GM13976 (cell line): ENCODE measurements around the gene CAMK1.
A peak's percentile ranks its signal among the peaks of the same experiment; 100 is the strongest.

Experiments used
- DNase-seq: peaks from one replicate; pipeline ENCODE4 v3.0.0; 2012; ENCODE audit warnings: low spot score
- CTCF ChIP-seq: IDR thresholded peaks from 2 replicates; pipeline ENCODE4 v1.5.1; 2012; ENCODE audit warnings: borderline replicate concordance, mild to moderate bottlenecking; ENCODE audit not compliant: insufficient read depth; ENCODE audit errors: extremely low read depth, missing control alignments, control extremely low read depth
- in situ Hi-C: fragments of 300-500 bp; cut with MboI; formaldehyde crosslinking; loops from one replicate; pipeline ENCODE4 v1.12.0; 2022; ENCODE audit warnings: low sequenced_read_pairs, mixed read lengths, inconsistent platforms; ENCODE audit not compliant: unreplicated experiment

CAMK1 gene

GRCh38 chr3:9736831-9737230 is 32.9 kb downstream of the CAMK1 start:
- TF ChIP-seq CTCF: no peak
- in situ Hi-C loops: no loop called here
- DNase-seq: no peak

- in situ Hi-C loops: no loop called here
- DNase-seq: no peak
These were observed 37.0 kb downstream of the CAMK1 start for GRCh38 chr3:9732740-9733115.

GRCh38 chr3:9732080-9732739 is 37.5 kb downstream of the CAMK1 start:
- peak; percentile 56 for DNase-seq
- in situ Hi-C loops: no loop called here
- TF ChIP-seq CTCF: no peak

More at GRCh38 chr3:9732740-9733115, 37.0 kb downstream of the CAMK1 start:
- no peak for TF ChIP-seq CTCF

DNA sequence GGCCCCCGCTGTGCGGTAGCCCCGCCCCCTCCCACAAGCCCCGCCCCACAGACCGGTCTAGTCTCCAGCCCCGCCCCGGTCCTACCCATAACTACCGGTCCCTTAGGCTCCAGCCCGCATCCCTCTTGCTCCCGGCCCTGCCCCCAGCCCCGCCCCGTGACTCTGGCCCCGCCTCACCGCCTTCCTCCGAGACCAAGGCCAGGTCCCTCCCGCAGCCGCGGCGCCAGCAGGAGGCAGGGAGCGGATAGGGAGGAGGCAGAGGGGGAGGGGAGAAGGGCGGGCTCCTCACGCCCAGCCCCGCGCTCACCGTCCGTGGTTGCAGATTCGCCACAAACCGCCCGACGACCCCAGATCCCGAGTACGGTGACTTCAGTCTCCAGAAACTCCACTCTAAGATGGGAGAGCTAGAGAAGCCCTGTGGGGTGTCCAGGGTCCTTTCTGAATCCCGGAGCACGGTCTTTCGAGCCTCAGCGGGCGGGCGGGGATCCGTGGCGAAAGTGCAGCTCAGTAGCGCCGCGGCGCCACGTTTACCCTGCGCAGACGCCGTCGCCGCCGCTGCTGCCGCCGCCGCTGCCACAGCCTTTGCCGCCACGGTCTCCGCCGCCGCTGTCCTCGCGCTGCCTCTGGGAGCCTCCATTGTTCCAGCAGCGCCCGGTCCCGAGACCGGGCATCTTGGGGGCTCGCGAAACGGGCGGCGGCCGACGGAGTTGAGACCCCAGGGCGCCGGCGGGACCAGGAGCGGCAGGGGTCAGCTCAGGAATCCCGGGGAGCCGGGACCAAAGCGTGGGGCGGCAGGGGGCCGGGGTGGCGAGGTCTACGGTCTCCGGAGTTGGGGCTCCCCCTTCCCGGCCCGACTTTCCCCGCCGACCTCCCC is 38.3 kb downstream of the CAMK1 start, which contains the start of gene BRPF1:
BRPF1 (plus strand) TSS at position 530 of the 874 bp plus-strand sequence. CDS start 2,406 bp downstream, outside the sequence.
- in situ Hi-C loops: no loop called here
- DNase-seq: peak; percentile 100
- TF ChIP-seq CTCF: no peak

DNA sequence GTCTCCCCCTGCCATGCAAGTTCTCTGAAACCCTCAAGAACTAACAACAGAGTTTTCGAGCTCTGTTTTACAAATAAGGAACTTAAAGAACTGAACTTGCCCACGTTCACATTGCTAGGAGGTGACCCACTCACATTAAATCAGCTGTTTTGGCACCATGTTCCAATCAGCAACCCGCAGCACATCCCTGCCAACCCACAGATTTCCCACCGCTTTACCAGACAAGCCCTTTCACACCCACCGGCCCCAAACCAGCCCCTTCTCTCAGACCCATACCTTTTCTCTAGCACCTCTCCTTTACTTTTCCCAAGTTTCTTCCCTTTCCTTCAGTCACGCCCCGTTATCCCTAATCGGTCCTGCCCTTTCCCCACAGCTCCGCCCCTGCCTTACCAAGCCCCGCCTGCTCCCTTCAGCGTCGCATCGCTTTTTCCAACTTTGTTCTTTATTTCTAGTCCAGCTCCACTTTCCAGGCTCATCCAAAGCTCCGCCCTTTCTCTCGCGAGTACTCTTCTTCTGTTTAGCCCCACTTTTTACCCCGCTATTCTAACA is 39.0 kb downstream of the CAMK1 start:
- in situ Hi-C loops: no loop called here
- TF ChIP-seq CTCF: no peak
- DNase-seq: no peak

DNA sequence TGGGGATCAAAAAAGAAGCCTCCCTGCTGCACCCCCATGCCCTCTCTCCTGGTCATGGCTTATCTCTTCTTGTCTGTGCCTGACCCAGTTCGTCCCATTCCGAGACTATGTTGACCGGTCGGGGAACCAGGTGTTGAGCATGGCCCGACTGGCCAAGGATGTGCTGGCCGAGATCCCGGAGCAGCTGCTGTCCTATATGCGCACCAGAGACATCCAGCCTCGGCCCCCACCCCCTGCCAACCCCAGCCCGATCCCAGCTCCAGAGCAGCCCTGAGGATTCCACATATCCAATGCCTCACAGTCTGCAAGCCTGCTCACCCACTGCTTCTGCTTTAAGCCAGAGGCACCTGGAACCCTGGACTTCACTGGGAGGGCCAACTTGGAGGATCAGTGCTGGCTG is 40.3 kb downstream of the CAMK1 start:
- DNase-seq: no peak
- TF ChIP-seq CTCF: no peak
- in situ Hi-C loops: no loop called here
